Measurements from ENCODE around the gene CDCP2. TPM values are rescaled to one million over a fixed set of nuclear protein-coding genes. Genes with fewer than 3 reads are reported as not detected.

Gene CDCP2
- total and polyA plus RNA-seq, 2 of the 8 experiments (the other 6 are each of a cell fraction or from before 2014, with no cell fraction given) = not detected

DNA sequence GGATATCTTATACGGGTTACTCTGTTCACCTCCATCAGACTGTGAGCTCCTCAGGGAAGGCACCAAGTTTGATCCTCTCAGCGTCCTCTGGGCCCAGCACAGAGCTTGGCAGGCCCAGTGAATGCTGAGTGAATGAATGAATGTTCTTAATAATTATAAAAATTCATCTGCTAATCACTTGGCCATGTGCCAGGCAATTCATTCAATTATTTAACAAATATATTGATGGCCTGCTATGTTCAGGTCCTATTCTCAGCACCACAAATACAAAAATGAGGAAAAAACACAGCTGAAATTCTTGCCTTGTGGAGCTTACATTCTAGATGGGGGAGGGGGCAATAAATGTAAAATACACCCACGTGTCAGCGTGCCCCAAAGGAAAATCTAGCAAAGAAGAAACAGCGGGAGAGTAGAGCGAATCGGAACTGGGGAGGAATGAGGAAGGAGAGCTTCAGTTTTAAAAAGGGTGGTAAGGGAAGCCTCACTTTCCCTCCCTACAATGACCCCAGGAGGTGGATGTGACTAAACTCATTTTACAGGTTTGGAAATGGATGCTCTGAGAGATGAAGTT, 15.8 kb downstream of the CDCP2 start:
- peak overlapping the region in 1 of 2 experiments; percentile 58; a peak in 1 of 4 replicates for H3K4me2 ChIP-seq (ENCODE audit: insufficient read depth in 1 of 2, low read depth in 2 of 2, low read length in 2 of 2)
- TF ChIP-seq, protein P1, sequence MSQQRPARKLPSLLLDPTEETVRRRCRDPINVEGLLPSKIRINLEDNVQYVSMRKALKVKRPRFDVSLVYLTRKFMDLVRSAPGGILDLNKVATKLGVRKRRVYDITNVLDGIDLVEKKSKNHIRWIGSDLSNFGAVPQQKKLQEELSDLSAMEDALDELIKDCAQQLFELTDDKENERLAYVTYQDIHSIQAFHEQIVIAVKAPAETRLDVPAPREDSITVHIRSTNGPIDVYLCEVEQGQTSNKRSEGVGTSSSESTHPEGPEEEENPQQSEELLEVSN (IDR thresholded peaks at IDR 0.05) = peak; percentile 63
- no peak for TF ChIP-seq NRF1 (IDR thresholded peaks at IDR 0.05; ENCODE audit: low read depth, low read length)
- peak overlapping the region; percentile 43 for H2BK120ac ChIP-seq (replicated peaks; ENCODE audit: low read depth, low read length)
- ChIA-PET POLR2A (ENCODE audit: partially characterized antibody) (interaction anchor here (0.8 to 2.4 kb wide), 5 partner anchors 11 to 63 kb away, joined by 3 to 8 read pairs (median 4); partner anchors contain the start of genes CYB5RL and MRPL37), CTCF (ENCODE audit: partially characterized antibody) (interaction anchor here (0.6 to 9.9 kb wide), 7 partner anchors 12 to 720 kb away, joined by 3 to 110 read pairs (median 4); partner anchors contain the start of gene CDCP2)
- no peaks in the 10 kb centered on the region for H3K23me2 ChIP-seq (ENCODE audit: low read depth, low read length)
- H4K8ac ChIP-seq (ENCODE audit: extremely low read depth, insufficient read depth, low read length) = no peak overlapping the region
- WGBS, 2 experiments (ENCODE audit: extremely low coverage in 1 of 2, insufficient coverage in 1 of 2, insufficient read length in 1 of 2, insufficient replicate concordance in 2 of 2, low coverage in 1 of 2, low lambda C conversion rate in 2 of 2, missing lambda C conversion rate in 1 of 2) = 71% methylated on average over 7 of the region's 7 CpGs; no CpG with 5 or more reads in 1 of the 2 experiments
- H3K18ac ChIP-seq (ENCODE audit: extremely low read depth, low read length) = 0 out of 2 replicates have a peak overlapping the region, but pooled peaks have one; percentile 19
- H2BK15ac ChIP-seq (ENCODE audit: low read length) = peak overlapping the region; percentile 88
- no peaks in the 10 kb centered on the region for H4K20me1 ChIP-seq (replicated peaks in 1 of 2; ENCODE audit: control insufficient read depth in 1 of 2, insufficient read depth in 2 of 2, low read length in 2 of 2)
- no peak overlapping the region for H2AK5ac ChIP-seq (ENCODE audit: low read depth, low read length)
- no peaks in the 10 kb centered on the region for H3K27me3 ChIP-seq (replicated peaks in 1 of 4; ENCODE audit: control insufficient read depth in 3 of 4, extremely low read depth in 1 of 4, insufficient read depth in 3 of 4, low read length in 3 of 4)
- no peak overlapping the region for H4K91ac ChIP-seq (replicated peaks; ENCODE audit: insufficient read length, low read length)
- no peak overlapping the region for H3K56ac ChIP-seq (replicated peaks; ENCODE audit: insufficient read length, low read depth, low read length)
- H3K4me3 ChIP-seq (ENCODE audit: extremely low read depth in 1 of 4, insufficient read depth in 2 of 4, low read depth in 3 of 4, low read length in 4 of 4) = no peak overlapping the region
- H3K9me3 ChIP-seq (ENCODE audit: insufficient read depth in 2 of 2, low read depth in 1 of 2, low read length in 1 of 2) = no peaks in the 10 kb centered on the region
- 0 out of 2 replicates have a peak overlapping the region, but pooled peaks have one; percentile 22 for H2AFZ ChIP-seq (ENCODE audit: low read length)
- H3K4ac ChIP-seq (replicated peaks; ENCODE audit: insufficient read length, low read depth, low read length) = no peak overlapping the region
- H3K4me1 ChIP-seq (replicated peaks in 1 of 4; ENCODE audit: control insufficient read depth in 3 of 4, insufficient read depth in 4 of 4, low read length in 3 of 4) = peaks cover 12 to 29% (median 18%) of the 10 kb centered on the region in 4 experiments
- H3K23ac ChIP-seq (ENCODE audit: insufficient read length) = no peak overlapping the region
- H2BK5ac ChIP-seq (ENCODE audit: low read depth, low read length) = 0 out of 2 replicates have a peak overlapping the region, but pooled peaks have one; percentile 44
- no peak overlapping the region for H3K14ac ChIP-seq (ENCODE audit: insufficient read length)
- DNase-seq (ENCODE audit: low read depth in 1 of 2, low spot score in 2 of 2) (no peak), FAIRE-seq (no peak)
- no peak overlapping the region for H4K5ac ChIP-seq (ENCODE audit: insufficient read length, low read depth, low read length)
- no peak overlapping the region for H3K9ac ChIP-seq (replicated peaks in 1 of 4; ENCODE audit: extremely low read depth in 1 of 4, low read depth in 3 of 4, low read length in 3 of 4)
- H3K79me2 ChIP-seq (ENCODE audit: control insufficient read depth in 1 of 2, insufficient read depth in 2 of 2, low read length in 2 of 2) = no peaks in the 10 kb centered on the region
- H2BK12ac ChIP-seq (ENCODE audit: low read depth, low read length) = peak overlapping the region; percentile 50; the same call in 1 of the 2 replicates
- no peak overlapping the region for H3K27ac ChIP-seq (ENCODE audit: low read depth, low read length)
- H3K79me1 ChIP-seq (ENCODE audit: low read depth, low read length) = no peaks in the 10 kb centered on the region
- no peaks in the 10 kb centered on the region for H3K36me3 ChIP-seq (ENCODE audit: control insufficient read depth in 2 of 4, insufficient read depth in 4 of 4, low read length in 3 of 4)
- H2BK20ac ChIP-seq (ENCODE audit: low read length) = 0 out of 2 replicates have a peak overlapping the region, but pooled peaks have one; percentile 93

Data from H1 (cell line).